ENCODE measurements around the gene TOGARAM2.

GRCh38 chr2:29032189-29032588, 51.1 kb downstream of the TOGARAM2 start:
- TF ChIP-seq PATZ1 (tag by site-specific recombination; IDR thresholded peaks at IDR 0.05) (no peak), ZNF621 (tag by site-specific recombination; IDR thresholded peaks at IDR 0.05) (no peak), CTCF (tag by site-specific recombination; IDR thresholded peaks at IDR 0.05) (no peak), ZNF624 (tag by site-specific recombination; IDR thresholded peaks at IDR 0.05) (no peak), REST (tag by site-specific recombination; IDR thresholded peaks at IDR 0.05) (no peak), PRDM10 (tag by site-specific recombination; IDR thresholded peaks at IDR 0.05) (no peak), TCF7L2 (IDR thresholded peaks at IDR 0.05; ENCODE audit: borderline replicate concordance, low read depth, low read length) (no peak), ZBTB20 (tag by site-specific recombination; IDR thresholded peaks at IDR 0.05) (no peak), ZFP3 (tag by site-specific recombination; IDR thresholded peaks at IDR 0.05; ENCODE audit: low read depth) (no peak), ZNF362 (tag by site-specific recombination; IDR thresholded peaks at IDR 0.05) (no peak), GLIS1 (tag by site-specific recombination; IDR thresholded peaks at IDR 0.05) (no peak), ZBTB49 (tag by site-specific recombination; IDR thresholded peaks at IDR 0.05; ENCODE audit: low read depth) (no peak), ZBTB8A (tag by site-specific recombination; IDR thresholded peaks at IDR 0.05) (no peak), ZNF645 (tag by site-specific recombination; IDR thresholded peaks at IDR 0.05) (no peak)
